GM23338 (cell line): ENCODE measurements around the gene OLA1. TPM values are rescaled to one million over a fixed set of nuclear protein-coding genes. Genes with fewer than 3 reads are reported as not detected.

Experiments
- ATAC-seq: fragments of 200-7000 bp; cut with Tn5 transposase; 3 replicates; pipeline ENCODE4 v1.9.1; 2020
- DNase-seq: peaks from one replicate; pipeline ENCODE4 v3.0.0-alpha.2; 2015; ENCODE audit warnings: low spot score
- H2AFZ ChIP-seq: fragments of 200-600 bp; sonication (generic); 2 replicates; pipeline ENCODE4 v1.8.0; 2016; ENCODE audit warnings: antibody characterized with exemption, mild to moderate bottlenecking, moderate library complexity
- H3F3A ChIP-seq: fragments of 200-600 bp; sonication (generic); replicated peaks from 2 replicates; pipeline ENCODE4 v1.8.0; 2017; ENCODE audit warnings: antibody characterized with exemption, mixed run types, low read depth
- H3K27ac ChIP-seq: fragments of 200-600 bp; sonication (generic); 2 replicates; pipeline ENCODE4 v1.6.1; 2016; ENCODE audit warnings: low read depth
- H3K27me3 ChIP-seq: fragments of 200-600 bp; sonication (generic); 2 replicates; pipeline ENCODE4 v1.8.0; 2016; ENCODE audit warnings: mild to moderate bottlenecking, mixed run types, moderate library complexity; ENCODE audit not compliant: insufficient read depth
- H3K36me3 ChIP-seq: fragments of 200-600 bp; sonication (generic); 2 replicates; pipeline ENCODE4 v1.8.0; 2016; ENCODE audit warnings: mild to moderate bottlenecking; ENCODE audit not compliant: insufficient read depth
- H3K4me1 ChIP-seq: fragments of 200-600 bp; sonication (generic); 2 replicates; pipeline ENCODE4 v1.8.0; 2016; ENCODE audit warnings: mild to moderate bottlenecking, moderate library complexity; ENCODE audit not compliant: insufficient read depth
- H3K4me2 ChIP-seq: fragments of 200-600 bp; sonication (generic); 2 replicates; pipeline ENCODE4 v1.7.1; 2017; ENCODE audit warnings: mixed run types
- H3K4me3 ChIP-seq: fragments of 200-600 bp; sonication (generic); 2 replicates; pipeline ENCODE4 v1.6.1; 2016; ENCODE audit warnings: mixed run types
- H3K79me2 ChIP-seq: fragments of 200-600 bp; sonication (generic); replicated peaks from 2 replicates; pipeline ENCODE4 v1.8.0; 2017; ENCODE audit warnings: mild to moderate bottlenecking; ENCODE audit not compliant: insufficient read depth
- H3K9me2 ChIP-seq: fragments of 200-600 bp; sonication (generic); 2 replicates; pipeline ENCODE4 v1.8.0; 2017; ENCODE audit not compliant: insufficient read depth
- H4K20me1 ChIP-seq: fragments of 200-600 bp; sonication (generic); replicated peaks from 2 replicates; pipeline ENCODE4 v1.8.0; 2017; ENCODE audit warnings: mild to moderate bottlenecking; ENCODE audit not compliant: insufficient read depth
- H3K27ac Mint-ChIP-seq: 2 replicates; pipeline ENCODE4 v1.8.0; 2020; ENCODE audit warnings: inconsistent platforms, mild to moderate bottlenecking, moderate library complexity, mixed read lengths
- H3K27me3 Mint-ChIP-seq: 3 replicates; pipeline ENCODE4 v1.8.0; 2022; ENCODE audit warnings: low read depth, mild to moderate bottlenecking, moderate library complexity, mixed read lengths, inconsistent platforms; ENCODE audit not compliant: insufficient read depth, poor library complexity
- H3K36me3 Mint-ChIP-seq: 3 replicates; pipeline ENCODE4 v1.8.0; 2021; ENCODE audit warnings: low read depth, mild to moderate bottlenecking, inconsistent platforms, moderate library complexity, mixed read lengths
- H3K4me1 Mint-ChIP-seq: 3 replicates; pipeline ENCODE4 v1.8.0; 2020; ENCODE audit warnings: mild to moderate bottlenecking, inconsistent platforms, mixed read lengths
- H3K4me3 Mint-ChIP-seq: 3 replicates; pipeline ENCODE4 v1.8.0; 2021; ENCODE audit warnings: moderate library complexity, mild to moderate bottlenecking, inconsistent platforms, mixed read lengths
- H3K9me3 Mint-ChIP-seq: 3 replicates; pipeline ENCODE4 v1.8.0; 2020; ENCODE audit warnings: moderate library complexity, mild to moderate bottlenecking, inconsistent platforms, mixed read lengths
- CREB1 ChIP-seq: fragments of 250-450 bp; sonication (Bioruptor Pico); IDR thresholded peaks from 2 replicates; pipeline ENCODE4 v1.5.0; 2020; ENCODE audit warnings: low read depth, mild to moderate bottlenecking, moderate library complexity
- CTCF ChIP-seq, 2 experiments: fragments of 200-600 bp in 1 of 2; sonication (generic) in 1 of 2; conservative IDR thresholded peaks; 2 replicates each; pipeline versions ENCODE4 v1.5.1 to v1.6.1; 2016 to 2017; ENCODE audit warnings: antibody characterized with exemption in 2 of 2, low read depth in 2 of 2, mild to moderate bottlenecking in 2 of 2, moderate library complexity in 1 of 2
- ETS1 ChIP-seq: IDR thresholded peaks from 2 replicates; pipeline ENCODE4 v1.6.1; 2016; ENCODE audit warnings: antibody characterized with exemption
- EZH2 ChIP-seq: fragments of 200-600 bp; sonication (generic); IDR thresholded peaks from one replicate; pipeline ENCODE4 v1.8.0; 2017; ENCODE audit warnings: antibody characterized with exemption, mild to moderate bottlenecking, low read depth; ENCODE audit not compliant: unreplicated experiment
- EZH2phosphoT487 ChIP-seq: fragments of 200-600 bp; sonication (generic); IDR thresholded peaks from one replicate; pipeline ENCODE4 v1.8.1; 2018; ENCODE audit warnings: antibody characterized with exemption; ENCODE audit not compliant: unreplicated experiment
- NANOG ChIP-seq: IDR thresholded peaks from 2 replicates; pipeline ENCODE4 v1.6.1; 2016; ENCODE audit warnings: antibody characterized with exemption, borderline replicate concordance
- POLR2AphosphoS5 ChIP-seq: IDR thresholded peaks from 2 replicates; pipeline ENCODE4 v1.6.1; 2016; ENCODE audit warnings: antibody characterized with exemption, low read depth
- ZNF114 ChIP-seq: fragments of 250-450 bp; sonication (Bioruptor Pico); IDR thresholded peaks from 2 replicates; pipeline ENCODE4 v1.5.0; 2020; ENCODE audit warnings: mild to moderate bottlenecking, moderate library complexity
- ZNF331 ChIP-seq: fragments of 250-450 bp; sonication (Bioruptor Pico); IDR thresholded peaks from 2 replicates; pipeline ENCODE4 v1.5.0; 2020; ENCODE audit warnings: low read depth, mild to moderate bottlenecking, moderate library complexity
- ZNF462 ChIP-seq: fragments of 250-450 bp; sonication (Bioruptor Pico); IDR thresholded peaks from 2 replicates; pipeline ENCODE4 v1.5.0; 2020; ENCODE audit warnings: mild to moderate bottlenecking, moderate library complexity
- polyA plus RNA-seq: library from polyadenylated mRNA; unstranded; fragments of >200 nt; fragmentation: Nextera tagmentation; extraction: Ambion mirVana; gene quantifications from 2 replicates; pipeline ENCODE4 v1.2.1, GENCODE V29; 2016
- total RNA-seq: library from RNA; depleted of rRNA; stranded (reverse); fragments of >200 nt; shearing (Covaris generic); gene quantifications from 2 replicates; pipeline ENCODE4 v1.2.3, GENCODE V29; 2014

OLA1 gene
- total and polyA plus RNA-seq, 2 experiments from 2014 or later: 104 to 242 TPM

GRCh38 chr2:174227748-174228147 is 20.6 kb downstream of the OLA1 start:
- Histone ChIP-seq H3K4me1 (no peaks in the 10 kb centered on the region), H3K79me2 (peaks cover 37% of the 10 kb centered on the region), H2AFZ (no peak overlapping the region), H3K9me2 (no peaks in the 10 kb centered on the region), H3F3A (no peaks in the 10 kb centered on the region), H3K4me2 (no peak overlapping the region), H3K27ac (no peak overlapping the region), H4K20me1 (0 out of 2 replicates have a peak, but pooled peaks cover 4% of the 10 kb centered on the region), H3K4me3 (no peak overlapping the region), H3K27me3 (no peaks in the 10 kb centered on the region), H3K36me3 (peaks cover 5% of the 10 kb centered on the region)
- Mint-ChIP-seq H3K27ac (no peak overlapping the region), H3K4me3 (no peak overlapping the region), H3K9me3 (no peaks in the 10 kb centered on the region), H3K27me3 (peaks cover 2% of the 10 kb centered on the region), H3K36me3 (peaks cover 37% of the 10 kb centered on the region), H3K4me1 (peaks cover 2% of the 10 kb centered on the region; the same call in 1 of the 3 replicates)
- no peak for DNase-seq
- ATAC-seq: no peak
- TF ChIP-seq CREB1 (CRISPR knock-in tag) (no peak), EZH2 (no peak), CTCF (conservative IDR thresholded peaks at IDR 0.05; ENCODE audit: low read depth in 2 of 2) (no peak), EZH2phosphoT487 (no peak), NANOG (no peak), ZNF331 (no peak)

- H3K27ac Mint-ChIP-seq: no peak overlapping the region
- Histone ChIP-seq H3K27ac (0 out of 2 replicates have a peak overlapping the region, but pooled peaks have one; percentile 6), H3K79me2 (peaks cover 14% of the 10 kb centered on the region; the same call in 1 of the 2 replicates), H3K27me3 (no peaks in the 10 kb centered on the region), H3K4me1 (no peaks in the 10 kb centered on the region), H2AFZ (no peak overlapping the region), H4K20me1 (no peaks in the 10 kb centered on the region; the same call in 1 of the 2 replicates), H3K4me2 (no peak overlapping the region), H3K9me2 (no peaks in the 10 kb centered on the region), H3K4me3 (no peak overlapping the region), H3K36me3 (peaks cover 5% of the 10 kb centered on the region), H3F3A (no peaks in the 10 kb centered on the region)
- H3K4me3 Mint-ChIP-seq: no peak overlapping the region
- no peak for TF ChIP-seq ZNF114 (CRISPR knock-in tag)
- TF ChIP-seq CREB1 (CRISPR knock-in tag): no peak
- TF ChIP-seq ZNF462: no peak
- TF ChIP-seq ETS1: no peak
- no peak for TF ChIP-seq EZH2phosphoT487
- TF ChIP-seq POLR2AphosphoS5: no peak
- peaks cover 41% of the 10 kb centered on the region for H3K36me3 Mint-ChIP-seq
- no peaks in the 10 kb centered on the region for H3K9me3 Mint-ChIP-seq
- peaks cover 2% of the 10 kb centered on the region for H3K27me3 Mint-ChIP-seq
- no peak for DNase-seq
- no peak for ATAC-seq
- H3K4me1 Mint-ChIP-seq: peaks cover 2% of the 10 kb centered on the region; the same call in 1 of the 3 replicates
Measured at GRCh38 chr2:174224665-174225288, 23.6 kb downstream of the OLA1 start.
